ENCODE results near the gene PGAM1. TPM values are rescaled to one million over a fixed set of nuclear protein-coding genes. Genes with fewer than 3 reads are reported as not detected.

Gene PGAM1
- total and polyA plus RNA-seq, 2 of the 13 experiments (the other 11 are each of a cell fraction or from before 2014, with no cell fraction given), result 354 to 483 TPM

DNA sequence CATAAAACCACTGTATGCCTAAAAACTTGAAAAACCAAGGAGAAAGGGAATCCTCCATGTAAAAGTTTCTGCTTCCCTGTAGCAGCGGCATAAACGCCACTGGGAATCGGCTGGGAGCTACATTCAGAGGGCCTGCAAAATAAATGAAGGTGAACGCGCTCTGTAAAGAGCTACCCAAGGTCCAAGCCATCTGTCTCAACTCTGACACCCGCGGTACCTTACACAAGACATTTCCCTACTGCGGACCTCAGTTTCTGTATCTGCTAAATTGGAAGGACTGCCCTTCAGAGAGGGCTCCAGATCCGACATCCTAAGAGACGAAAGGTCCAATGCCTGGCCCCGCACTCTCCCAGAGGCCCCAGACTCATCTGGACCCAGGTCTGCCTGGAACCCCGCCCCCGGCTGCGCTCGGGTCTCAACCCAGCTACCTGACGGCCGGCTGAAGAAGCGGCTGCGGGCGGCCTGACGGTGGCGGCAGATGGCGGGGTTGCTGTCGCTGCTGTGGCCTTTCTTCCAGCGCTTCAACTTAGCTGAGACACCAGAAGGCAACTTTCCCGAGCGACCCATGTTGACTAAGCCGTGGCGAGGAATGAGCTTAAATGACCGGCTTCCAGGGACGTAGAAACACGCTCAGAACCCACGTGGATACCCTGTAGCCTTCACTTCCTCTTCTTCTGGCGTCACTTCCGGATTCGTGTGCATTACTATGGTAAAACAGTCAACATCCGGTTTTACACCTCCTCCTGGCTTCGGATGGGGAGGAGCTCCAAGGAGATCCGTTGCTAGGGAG, 25.1 kb upstream of the PGAM1 start, which contains the start of gene RRP12 (continued):
- TF ChIP-seq, protein P1, sequence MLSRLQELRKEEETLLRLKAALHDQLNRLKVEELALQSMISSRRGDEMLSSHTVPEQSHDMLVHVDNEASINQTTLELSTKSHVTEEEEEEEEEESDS (CRISPR knock-in tag; IDR thresholded peaks at IDR 0.05; ENCODE audit: borderline replicate concordance), result no peak
- TF ChIP-seq, protein P2, sequence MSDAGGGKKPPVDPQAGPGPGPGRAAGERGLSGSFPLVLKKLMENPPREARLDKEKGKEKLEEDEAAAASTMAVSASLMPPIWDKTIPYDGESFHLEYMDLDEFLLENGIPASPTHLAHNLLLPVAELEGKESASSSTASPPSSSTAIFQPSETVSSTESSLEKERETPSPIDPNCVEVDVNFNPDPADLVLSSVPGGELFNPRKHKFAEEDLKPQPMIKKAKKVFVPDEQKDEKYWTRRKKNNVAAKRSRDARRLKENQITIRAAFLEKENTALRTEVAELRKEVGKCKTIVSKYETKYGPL (CRISPR knock-in tag; IDR thresholded peaks at IDR 0.05), result peak; percentile 38; the same call in 1 of the 2 replicates
- TF ChIP-seq, protein P3, sequence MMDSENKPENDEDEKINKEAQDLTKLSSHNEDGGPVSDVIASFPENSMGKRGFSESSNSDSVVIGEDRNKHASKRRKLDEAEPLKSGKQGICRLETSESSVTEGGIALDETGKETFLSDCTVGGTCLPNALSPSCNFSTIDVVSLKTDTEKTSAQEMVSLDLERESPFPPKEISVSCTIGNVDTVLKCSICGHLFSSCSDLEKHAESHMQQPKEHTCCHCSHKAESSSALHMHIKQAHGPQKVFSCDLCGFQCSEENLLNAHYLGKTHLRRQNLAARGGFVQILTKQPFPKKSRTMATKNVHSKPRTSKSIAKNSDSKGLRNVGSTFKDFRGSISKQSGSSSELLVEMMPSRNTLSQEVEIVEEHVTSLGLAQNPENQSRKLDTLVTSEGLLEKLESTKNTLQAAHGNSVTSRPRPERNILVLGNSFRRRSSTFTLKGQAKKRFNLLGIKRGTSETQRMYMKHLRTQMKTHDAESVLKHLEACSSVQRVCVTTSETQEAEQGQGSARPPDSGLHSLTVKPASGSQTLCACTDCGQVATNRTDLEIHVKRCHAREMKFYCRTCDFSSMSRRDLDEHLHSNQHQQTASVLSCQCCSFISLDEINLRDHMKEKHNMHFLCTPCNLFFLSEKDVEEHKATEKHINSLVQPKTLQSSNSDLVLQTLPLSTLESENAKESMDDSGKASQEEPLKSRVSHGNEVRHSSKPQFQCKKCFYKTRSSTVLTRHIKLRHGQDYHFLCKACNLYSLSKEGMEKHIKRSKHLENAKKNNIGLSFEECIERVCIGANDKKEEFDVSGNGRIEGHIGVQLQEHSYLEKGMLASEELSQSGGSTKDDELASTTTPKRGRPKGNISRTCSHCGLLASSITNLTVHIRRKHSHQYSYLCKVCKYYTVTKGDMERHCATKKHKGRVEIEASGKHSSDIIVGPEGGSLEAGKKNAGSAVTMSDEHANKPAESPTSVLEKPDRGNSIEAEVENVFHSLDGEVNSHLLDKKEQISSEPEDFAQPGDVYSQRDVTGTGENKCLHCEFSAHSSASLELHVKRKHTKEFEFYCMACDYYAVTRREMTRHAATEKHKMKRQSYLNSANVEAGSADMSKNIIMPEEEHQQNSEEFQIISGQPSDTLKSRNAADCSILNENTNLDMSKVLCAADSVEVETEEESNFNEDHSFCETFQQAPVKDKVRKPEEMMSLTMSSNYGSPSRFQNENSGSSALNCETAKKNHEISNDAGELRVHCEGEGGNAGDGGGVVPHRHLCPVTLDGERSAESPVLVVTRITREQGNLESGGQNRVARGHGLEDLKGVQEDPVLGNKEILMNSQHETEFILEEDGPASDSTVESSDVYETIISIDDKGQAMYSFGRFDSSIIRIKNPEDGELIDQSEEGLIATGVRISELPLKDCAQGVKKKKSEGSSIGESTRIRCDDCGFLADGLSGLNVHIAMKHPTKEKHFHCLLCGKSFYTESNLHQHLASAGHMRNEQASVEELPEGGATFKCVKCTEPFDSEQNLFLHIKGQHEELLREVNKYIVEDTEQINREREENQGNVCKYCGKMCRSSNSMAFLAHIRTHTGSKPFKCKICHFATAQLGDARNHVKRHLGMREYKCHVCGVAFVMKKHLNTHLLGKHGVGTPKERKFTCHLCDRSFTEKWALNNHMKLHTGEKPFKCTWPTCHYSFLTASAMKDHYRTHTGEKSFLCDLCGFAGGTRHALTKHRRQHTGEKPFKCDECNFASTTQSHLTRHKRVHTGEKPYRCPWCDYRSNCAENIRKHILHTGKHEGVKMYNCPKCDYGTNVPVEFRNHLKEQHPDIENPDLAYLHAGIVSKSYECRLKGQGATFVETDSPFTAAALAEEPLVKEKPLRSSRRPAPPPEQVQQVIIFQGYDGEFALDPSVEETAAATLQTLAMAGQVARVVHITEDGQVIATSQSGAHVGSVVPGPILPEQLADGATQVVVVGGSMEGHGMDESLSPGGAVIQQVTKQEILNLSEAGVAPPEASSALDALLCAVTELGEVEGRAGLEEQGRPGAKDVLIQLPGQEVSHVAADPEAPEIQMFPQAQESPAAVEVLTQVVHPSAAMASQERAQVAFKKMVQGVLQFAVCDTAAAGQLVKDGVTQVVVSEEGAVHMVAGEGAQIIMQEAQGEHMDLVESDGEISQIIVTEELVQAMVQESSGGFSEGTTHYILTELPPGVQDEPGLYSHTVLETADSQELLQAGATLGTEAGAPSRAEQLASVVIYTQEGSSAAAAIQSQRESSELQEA (CRISPR knock-in tag; IDR thresholded peaks at IDR 0.05; ENCODE audit: not compliant biosample characterization), result peak; percentile 77
- TF ChIP-seq ZNF121 (CRISPR knock-in tag; IDR thresholded peaks at IDR 0.05) (no peak), ZBTB38 (CRISPR knock-in tag; IDR thresholded peaks at IDR 0.05) (no peak), MED13 (CRISPR knock-in tag; IDR thresholded peaks at IDR 0.05) (no peak), AHR (CRISPR knock-in tag; IDR thresholded peaks at IDR 0.05) (no peak), HDAC1 (CRISPR knock-in tag; IDR thresholded peaks at IDR 0.05) (peak; percentile 99), PITX1 (CRISPR knock-in tag; IDR thresholded peaks at IDR 0.05) (no peak), HHEX (CRISPR knock-in tag; IDR thresholded peaks at IDR 0.05) (no peak), POLR2AphosphoS2 (IDR thresholded peaks at IDR 0.05; ENCODE audit: low read depth, low read length) (no peak; the same call in 1 of the 2 replicates), ZNF629 (CRISPR knock-in tag; conservative IDR thresholded peaks at IDR 0.05) (no peak), SMC3 (IDR thresholded peaks at IDR 0.05; ENCODE audit: low read length) (no peak), JARID2 (CRISPR knock-in tag; IDR thresholded peaks at IDR 0.05; ENCODE audit: insufficient replicate concordance) (no peak), RBAK (CRISPR knock-in tag; IDR thresholded peaks at IDR 0.05) (no peak), ZNF788 (CRISPR knock-in tag; IDR thresholded peaks at IDR 0.05; ENCODE audit: borderline replicate concordance) (no peak)
- TF ChIP-seq, protein P4, sequence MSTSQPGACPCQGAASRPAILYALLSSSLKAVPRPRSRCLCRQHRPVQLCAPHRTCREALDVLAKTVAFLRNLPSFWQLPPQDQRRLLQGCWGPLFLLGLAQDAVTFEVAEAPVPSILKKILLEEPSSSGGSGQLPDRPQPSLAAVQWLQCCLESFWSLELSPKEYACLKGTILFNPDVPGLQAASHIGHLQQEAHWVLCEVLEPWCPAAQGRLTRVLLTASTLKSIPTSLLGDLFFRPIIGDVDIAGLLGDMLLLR (CRISPR knock-in tag; IDR thresholded peaks at IDR 0.05), result peak; percentile 98; the same call in 1 of the 2 replicates
- TF ChIP-seq, protein P5, sequence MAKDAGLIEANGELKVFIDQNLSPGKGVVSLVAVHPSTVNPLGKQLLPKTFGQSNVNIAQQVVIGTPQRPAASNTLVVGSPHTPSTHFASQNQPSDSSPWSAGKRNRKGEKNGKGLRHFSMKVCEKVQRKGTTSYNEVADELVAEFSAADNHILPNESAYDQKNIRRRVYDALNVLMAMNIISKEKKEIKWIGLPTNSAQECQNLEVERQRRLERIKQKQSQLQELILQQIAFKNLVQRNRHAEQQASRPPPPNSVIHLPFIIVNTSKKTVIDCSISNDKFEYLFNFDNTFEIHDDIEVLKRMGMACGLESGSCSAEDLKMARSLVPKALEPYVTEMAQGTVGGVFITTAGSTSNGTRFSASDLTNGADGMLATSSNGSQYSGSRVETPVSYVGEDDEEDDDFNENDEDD (CRISPR knock-in tag; IDR thresholded peaks at IDR 0.05; ENCODE audit: borderline replicate concordance), result no peak
- TF ChIP-seq, protein P6, sequence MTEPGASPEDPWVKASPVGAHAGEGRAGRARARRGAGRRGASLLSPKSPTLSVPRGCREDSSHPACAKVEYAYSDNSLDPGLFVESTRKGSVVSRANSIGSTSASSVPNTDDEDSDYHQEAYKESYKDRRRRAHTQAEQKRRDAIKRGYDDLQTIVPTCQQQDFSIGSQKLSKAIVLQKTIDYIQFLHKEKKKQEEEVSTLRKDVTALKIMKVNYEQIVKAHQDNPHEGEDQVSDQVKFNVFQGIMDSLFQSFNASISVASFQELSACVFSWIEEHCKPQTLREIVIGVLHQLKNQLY (CRISPR knock-in tag; IDR thresholded peaks at IDR 0.05), result no peak

Measured in HepG2 (cell line).